Epithelial cell of esophagus (primary cell): ENCODE results near the gene UBTF.

ENCODE experiments used
- DNase-seq: peaks from one replicate; pipeline ENCODE4 v3.0.0; 2010; ENCODE audit warnings: low read depth
- H3K4me3 ChIP-seq: 2 replicates; pipeline ENCODE4 v1.5.1; 2011; ENCODE audit warnings: mild to moderate bottlenecking, low read length, control low read depth
- CTCF ChIP-seq: IDR thresholded peaks from 2 replicates; pipeline ENCODE4 v1.5.1; 2011; ENCODE audit warnings: low read depth, mild to moderate bottlenecking, low read length, control low read depth, inconsistent platforms; ENCODE audit not compliant: insufficient read depth; ENCODE audit errors: missing control alignments

UBTF gene

GRCh38 chr17:44263345-44263902 is 43.9 kb upstream of the UBTF start:
- DNase-seq = no peak
- H3K4me3 ChIP-seq = no peak overlapping the region
- no peak for TF ChIP-seq CTCF

DNA sequence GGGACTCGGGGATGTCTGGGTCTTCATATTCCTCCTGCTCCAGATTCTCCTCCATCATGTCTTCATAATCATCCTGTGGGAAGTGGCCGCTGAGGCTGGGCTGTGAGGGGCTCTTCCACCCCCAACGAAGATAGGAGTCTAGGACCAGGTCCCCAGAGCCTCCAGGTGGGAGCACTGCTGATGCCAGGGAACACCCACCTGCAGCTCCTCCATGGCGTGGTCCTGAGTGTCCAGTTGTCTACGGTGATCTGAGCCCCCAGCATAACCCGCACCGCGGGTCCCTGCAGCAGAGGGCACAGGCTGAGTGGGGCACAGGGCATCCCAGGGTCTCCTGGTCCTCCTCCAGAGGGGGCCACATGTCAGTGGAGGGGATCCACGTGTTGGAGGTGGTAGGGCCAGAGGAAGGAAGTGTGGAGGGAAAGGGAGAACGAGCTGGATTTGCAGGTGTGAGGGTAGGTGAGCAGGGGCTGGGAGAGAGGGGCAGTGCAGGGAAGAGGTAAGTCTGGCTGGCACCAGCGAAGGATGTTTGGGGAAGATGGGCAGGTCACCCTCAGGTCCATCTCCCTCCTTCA is 43.3 kb upstream of the UBTF start:
- no peak for DNase-seq
- no peak for TF ChIP-seq CTCF
- H3K4me3 ChIP-seq = no peak overlapping the region

DNA sequence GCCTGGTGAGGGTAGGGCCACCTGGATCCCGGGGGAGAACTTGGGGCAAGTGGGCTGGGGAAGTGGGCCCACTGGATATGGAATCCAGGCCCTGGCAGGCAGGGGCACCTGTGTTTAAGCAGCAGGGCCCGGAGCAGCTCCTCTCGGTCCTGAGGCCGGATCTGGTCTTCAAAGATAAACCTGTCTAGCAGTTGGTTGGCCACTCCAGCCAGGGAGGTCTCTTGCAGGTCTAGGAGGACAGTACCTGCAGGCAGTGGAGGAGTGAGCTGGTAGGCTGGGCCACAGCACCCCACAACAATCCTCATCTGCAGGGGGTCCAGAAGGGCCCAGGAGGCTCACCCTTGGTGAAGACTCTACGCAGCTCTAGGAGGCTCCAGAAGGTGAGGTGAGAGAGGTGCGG is 40.8 kb upstream of the UBTF start:
- DNase-seq = no peak
- no peak for TF ChIP-seq CTCF
- H3K4me3 ChIP-seq = no peak overlapping the region

- no peak for TF ChIP-seq CTCF
- no peak overlapping the region for H3K4me3 ChIP-seq
- DNase-seq = no peak
These were observed 39.4 kb upstream of the UBTF start for GRCh38 chr17:44258811-44259351.

DNA sequence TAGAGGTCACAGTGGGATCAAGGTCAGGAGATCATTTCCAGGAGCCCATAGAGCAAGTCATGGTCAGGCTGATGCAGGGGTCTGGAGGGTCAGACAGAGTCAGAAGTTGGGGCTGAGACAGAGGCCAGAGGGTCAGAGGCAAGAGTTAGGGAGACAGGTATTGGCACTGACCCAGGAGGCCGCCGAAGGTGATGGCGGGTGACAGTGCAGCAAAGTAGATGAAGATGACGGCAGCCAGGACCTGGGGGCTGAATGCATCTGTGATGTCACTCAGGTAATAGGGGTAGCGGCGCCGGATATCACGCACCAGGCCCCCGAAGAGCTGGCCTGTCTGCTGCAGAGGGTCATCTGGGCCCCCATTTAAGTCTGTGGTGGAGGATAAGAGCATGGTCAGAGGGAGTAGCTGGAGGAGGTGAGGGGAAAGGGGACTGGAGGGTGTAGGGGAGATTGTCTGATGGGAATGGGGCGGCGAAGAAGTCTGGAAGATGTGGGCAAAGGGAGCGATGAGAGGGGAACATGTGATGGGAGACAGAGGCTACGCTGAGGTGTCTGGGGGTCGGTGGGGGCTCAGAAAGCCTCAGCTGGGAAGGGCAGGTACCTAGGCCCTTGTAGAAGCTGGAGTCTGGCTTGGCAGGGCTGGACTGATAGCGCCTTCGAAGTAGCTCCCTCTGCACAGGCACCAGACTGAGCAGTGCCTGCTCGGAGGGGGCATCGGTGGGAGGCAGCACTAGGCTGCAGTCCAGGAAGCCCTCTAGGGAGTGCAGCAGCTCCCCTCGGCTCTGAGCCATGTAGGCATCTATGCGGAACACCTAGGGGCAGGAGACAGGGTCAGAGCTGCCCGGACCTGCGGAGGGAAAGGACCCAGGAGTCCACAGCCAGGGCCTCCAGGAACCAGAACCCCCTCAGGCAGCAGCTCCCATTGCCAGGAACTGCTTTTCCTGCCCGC is 38.6 kb upstream of the UBTF start:
- no peak overlapping the region for H3K4me3 ChIP-seq
- TF ChIP-seq CTCF = no peak
- no peak for DNase-seq

GRCh38 chr17:44256671-44257070 is 37.2 kb upstream of the UBTF start:
- TF ChIP-seq CTCF = no peak
- H3K4me3 ChIP-seq = no peak overlapping the region
- no peak for DNase-seq
